Progenitor cell of endocrine pancreas (in vitro differentiated cells): ENCODE data around the gene ALG12. TPM values are rescaled to one million over a fixed set of nuclear protein-coding genes. Genes with fewer than 3 reads are reported as not detected.
"Not testable (repeated sequence)": the region's sequence is repeated elsewhere in the genome, so short reads cannot be mapped to it uniquely, and the experiment has no call there.

Experiments
- DNase-seq: peaks from one replicate; pipeline ENCODE4 v3.0.0; 2021; ENCODE audit warnings: low spot score; ENCODE audit not compliant: unreplicated experiment
- H3K27ac Mint-ChIP-seq: 2 replicates; pipeline ENCODE4 v1.8.0; 2021; ENCODE audit warnings: mild to moderate bottlenecking, moderate library complexity, mixed read lengths
- H3K27me3 Mint-ChIP-seq: 2 replicates; pipeline ENCODE4 v1.8.0; 2021; ENCODE audit warnings: mixed read lengths
- H3K36me3 Mint-ChIP-seq: 2 replicates; pipeline ENCODE4 v1.8.0; 2022; ENCODE audit warnings: mixed read lengths; ENCODE audit not compliant: insufficient read depth
- H3K4me1 Mint-ChIP-seq: 2 replicates; pipeline ENCODE4 v1.8.0; 2021; ENCODE audit warnings: low read depth, mixed read lengths
- H3K4me3 Mint-ChIP-seq: 2 replicates; pipeline ENCODE4 v1.8.0; 2021; ENCODE audit warnings: low read depth, mild to moderate bottlenecking, moderate library complexity, mixed read lengths
- H3K9me3 Mint-ChIP-seq: 2 replicates; pipeline ENCODE4 v1.8.0; 2021; ENCODE audit warnings: low read depth, mixed read lengths
- total RNA-seq: library from RNA; stranded (reverse); gene quantifications from 2 replicates; pipeline ENCODE4 v1.2.1, GENCODE V29; 2021
- TF ChIP-seq, protein P1 (sequence below): fragments of 200-600 bp; sonication (generic); IDR thresholded peaks from one replicate; pipeline ENCODE4 v1.5.0; 2021; ENCODE audit warnings: antibody characterized with exemption, mild to moderate bottlenecking; ENCODE audit not compliant: unreplicated experiment

ALG12 gene
- total RNA-seq, 1 donor from 2014 or later, result 25.7 TPM

DNA sequence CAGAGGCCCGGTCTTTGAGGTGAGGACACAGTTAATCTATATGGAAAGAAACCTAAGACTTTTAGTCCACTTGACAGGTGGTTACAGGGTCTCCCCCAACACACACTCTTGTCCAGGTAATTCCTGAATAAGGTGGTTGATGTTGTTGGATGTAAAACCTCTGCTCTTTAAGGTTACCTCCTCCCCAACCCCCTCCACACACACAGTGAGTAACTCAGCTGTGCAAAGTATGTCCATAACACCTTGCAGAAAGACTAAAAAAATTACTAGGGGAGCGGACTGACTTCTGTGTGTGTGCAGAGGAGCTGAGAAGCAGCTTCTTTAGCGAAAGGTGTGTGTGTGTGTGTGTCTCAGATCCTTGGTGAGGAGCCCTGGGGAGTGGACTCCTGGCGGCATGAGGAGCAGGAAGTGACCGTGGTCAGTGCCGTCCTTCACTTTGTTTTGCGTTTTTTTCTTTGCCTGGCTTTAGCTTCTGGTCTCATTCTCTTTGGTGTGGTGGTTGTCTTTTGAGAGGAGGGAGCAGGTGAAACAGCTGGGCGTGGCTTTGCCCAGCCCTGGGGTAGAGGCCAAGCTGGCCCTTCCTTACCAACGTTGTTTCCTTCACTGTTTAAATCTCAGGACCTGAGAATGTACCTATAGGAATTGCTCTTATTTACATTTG, 62.9 kb downstream of the ALG12 start:
- no peak for DNase-seq
- TF ChIP-seq, protein P1, sequence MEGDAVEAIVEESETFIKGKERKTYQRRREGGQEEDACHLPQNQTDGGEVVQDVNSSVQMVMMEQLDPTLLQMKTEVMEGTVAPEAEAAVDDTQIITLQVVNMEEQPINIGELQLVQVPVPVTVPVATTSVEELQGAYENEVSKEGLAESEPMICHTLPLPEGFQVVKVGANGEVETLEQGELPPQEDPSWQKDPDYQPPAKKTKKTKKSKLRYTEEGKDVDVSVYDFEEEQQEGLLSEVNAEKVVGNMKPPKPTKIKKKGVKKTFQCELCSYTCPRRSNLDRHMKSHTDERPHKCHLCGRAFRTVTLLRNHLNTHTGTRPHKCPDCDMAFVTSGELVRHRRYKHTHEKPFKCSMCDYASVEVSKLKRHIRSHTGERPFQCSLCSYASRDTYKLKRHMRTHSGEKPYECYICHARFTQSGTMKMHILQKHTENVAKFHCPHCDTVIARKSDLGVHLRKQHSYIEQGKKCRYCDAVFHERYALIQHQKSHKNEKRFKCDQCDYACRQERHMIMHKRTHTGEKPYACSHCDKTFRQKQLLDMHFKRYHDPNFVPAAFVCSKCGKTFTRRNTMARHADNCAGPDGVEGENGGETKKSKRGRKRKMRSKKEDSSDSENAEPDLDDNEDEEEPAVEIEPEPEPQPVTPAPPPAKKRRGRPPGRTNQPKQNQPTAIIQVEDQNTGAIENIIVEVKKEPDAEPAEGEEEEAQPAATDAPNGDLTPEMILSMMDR, result no peak
- Mint-ChIP-seq H3K4me1 (peaks cover 28% of the 10 kb centered on the region), H3K4me3 (peak overlapping the region; percentile 96), H3K36me3 (no peaks in the 10 kb centered on the region), H3K9me3 (no peaks in the 10 kb centered on the region), H3K27ac (peak overlapping the region; percentile 65), H3K27me3 (peaks cover 20% of the 10 kb centered on the region)

DNA sequence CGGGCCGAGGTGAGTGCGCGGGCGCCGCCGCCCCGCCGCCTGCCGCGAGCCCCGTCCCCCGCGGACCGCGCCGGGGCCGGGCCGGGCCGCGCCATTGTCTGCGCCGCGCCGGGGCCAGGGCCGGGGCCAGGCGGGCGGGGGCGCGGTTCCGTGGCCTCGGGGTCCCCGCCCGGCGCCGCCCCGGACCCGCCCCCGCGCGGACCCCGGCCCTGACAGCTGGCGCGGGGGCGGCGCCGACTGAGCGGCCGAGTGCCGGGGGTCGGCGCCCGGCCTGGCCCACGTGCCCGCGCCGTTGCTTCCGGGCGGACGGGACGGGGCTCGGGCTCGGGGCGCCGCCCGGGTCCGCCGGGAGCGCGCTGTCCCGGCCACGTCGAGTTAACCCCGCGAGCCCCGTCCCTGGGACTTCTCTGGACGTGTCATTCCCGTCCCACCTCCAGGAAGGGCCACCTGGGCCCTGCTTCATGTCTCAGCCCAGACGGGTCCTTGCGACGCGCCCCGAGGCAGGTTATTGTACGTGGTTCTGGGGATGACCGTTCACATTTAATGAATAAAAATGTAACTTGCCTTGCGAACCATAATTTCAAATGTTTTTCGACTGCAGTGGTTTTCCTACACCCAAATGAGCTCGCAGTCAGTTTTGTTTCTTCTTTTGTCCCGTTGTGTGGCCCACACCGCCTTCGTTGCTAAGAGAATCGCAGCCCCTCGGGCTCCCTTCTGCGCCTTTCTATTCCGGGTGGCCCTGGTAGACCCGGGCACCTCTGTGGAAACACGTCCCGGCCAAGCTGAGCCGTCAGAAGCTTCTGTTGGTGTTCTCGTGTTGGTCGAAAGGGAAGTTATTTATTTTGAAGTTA, 64.0 kb downstream of the ALG12 start:
- peaks cover 27% of the 10 kb centered on the region for H3K27me3 Mint-ChIP-seq
- peaks cover 28% of the 10 kb centered on the region for H3K4me1 Mint-ChIP-seq
- TF ChIP-seq, protein P1, result no peak
- no peaks in the 10 kb centered on the region for H3K36me3 Mint-ChIP-seq
- H3K27ac Mint-ChIP-seq, result peak overlapping the region; percentile 95
- DNase-seq, result no peak
- peak overlapping the region; percentile 96 for H3K4me3 Mint-ChIP-seq
- H3K9me3 Mint-ChIP-seq, result no peaks in the 10 kb centered on the region

GRCh38 chr22:49852898-49853894, 65.0 kb downstream of the ALG12 start, which contains the start of gene ZBED4:
Gene ZBED4, plus strand, starts transcription at chr22:49853844. Its CDS starts 29,819 bp downstream, at chr22:49883663.
- Mint-ChIP-seq H3K27me3 (peaks cover 29% of the 10 kb centered on the region), H3K9me3 (no peaks in the 10 kb centered on the region), H3K4me1 (peaks cover 28% of the 10 kb centered on the region), H3K27ac (peak within 1 kb of the TSS; percentile 95), H3K36me3 (no peaks in the 10 kb centered on the region), H3K4me3 (peak within 1 kb of the TSS; percentile 96)
- peak; percentile 98 for DNase-seq
- TF ChIP-seq, protein P1, result no peak

- Mint-ChIP-seq H3K27ac (peak overlapping the region; percentile 29), H3K4me3 (peak overlapping the region; percentile 70), H3K27me3 (peaks cover 35% of the 10 kb centered on the region), H3K4me1 (peaks cover 25% of the 10 kb centered on the region)
- not testable (repeated sequence) for H3K36me3 Mint-ChIP-seq, H3K9me3 Mint-ChIP-seq, DNase-seq
Measured at GRCh38 chr22:49852568-49852897, 65.7 kb downstream of the ALG12 start.

DNA sequence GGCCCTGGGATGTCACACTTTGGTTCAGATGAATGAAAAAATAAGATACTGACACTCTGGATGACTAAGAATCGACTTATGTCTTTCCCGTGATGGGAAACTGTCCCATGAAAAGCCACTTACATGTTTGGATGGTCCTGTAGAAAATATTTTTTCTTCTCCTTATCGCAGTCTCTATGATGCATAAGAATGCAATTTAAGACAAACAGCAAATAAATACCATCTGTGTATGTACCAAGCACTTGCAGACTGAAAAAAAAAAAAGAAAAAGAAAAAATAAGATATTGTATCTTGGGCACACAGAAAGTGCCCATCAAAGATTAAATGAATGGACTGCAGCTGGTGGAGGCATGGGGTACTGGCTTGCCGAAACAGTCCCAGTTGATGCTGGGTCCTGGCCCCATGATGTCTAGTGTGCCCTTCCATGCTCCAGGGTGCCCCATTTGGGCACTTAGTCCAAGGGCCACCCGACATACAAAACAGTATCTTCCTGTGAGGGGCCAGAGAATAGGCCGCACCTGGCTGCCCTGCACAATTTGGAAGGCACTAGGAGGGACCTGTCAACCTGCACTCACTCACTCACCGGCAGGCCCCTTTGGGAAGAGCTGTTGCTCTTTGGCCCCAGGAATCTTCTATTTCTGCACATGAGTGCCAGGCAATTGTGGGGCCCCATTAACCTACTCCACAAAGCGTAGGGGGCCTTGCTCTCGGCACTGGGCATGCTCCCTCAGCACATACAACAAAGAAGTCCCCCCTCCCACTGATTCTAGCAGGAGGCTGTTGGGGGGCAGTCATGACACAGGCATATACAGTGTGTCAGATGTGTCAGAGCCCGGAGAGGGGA, 67.1 kb downstream of the ALG12 start:
- H3K27ac Mint-ChIP-seq, result no peak overlapping the region
- TF ChIP-seq, protein P1, result no peak
- DNase-seq, result no peak
- no peaks in the 10 kb centered on the region for H3K9me3 Mint-ChIP-seq
- peaks cover 47% of the 10 kb centered on the region for H3K27me3 Mint-ChIP-seq
- H3K4me3 Mint-ChIP-seq, result peak overlapping the region; percentile 68
- H3K4me1 Mint-ChIP-seq, result peaks cover 19% of the 10 kb centered on the region
- no peaks in the 10 kb centered on the region for H3K36me3 Mint-ChIP-seq
